Kidney epithelial cell (primary cell): Measurements from ENCODE around the gene SNED1. TPM values are rescaled to one million over a fixed set of nuclear protein-coding genes. Genes with fewer than 3 reads are reported as not detected.

Experiments used
- DNase-seq: peaks from one replicate; pipeline ENCODE4 v3.0.0-alpha.2; 2010; ENCODE audit warnings: low read depth
- H3K27me3 ChIP-seq: 2 replicates; pipeline ENCODE4 v1.6.0; 2011; ENCODE audit warnings: low read length; ENCODE audit not compliant: control insufficient read depth, insufficient read depth
- H3K36me3 ChIP-seq: 2 replicates; pipeline ENCODE4 v1.5.1; 2011; ENCODE audit warnings: low read length; ENCODE audit not compliant: control insufficient read depth, insufficient read depth
- H3K4me3 ChIP-seq: 2 replicates; pipeline ENCODE4 v1.5.1; 2011; ENCODE audit warnings: low read depth, mild to moderate bottlenecking, control low read depth, low read length
- CTCF ChIP-seq: IDR thresholded peaks from 2 replicates; pipeline ENCODE4 v1.5.1; 2011; ENCODE audit warnings: mild to moderate bottlenecking, moderate library complexity, low read length, control low read depth, inconsistent platforms; ENCODE audit not compliant: insufficient read depth, poor library complexity, severe bottlenecking
- total RNA-seq: library from RNA; depleted of rRNA; stranded (reverse); fragments of >200 nt; gene quantifications from 2 replicates; pipeline ENCODE4 v1.2.3, GENCODE V29; 2015

Gene SNED1
- total RNA-seq, 1 donor from 2014 or later: 2.2 TPM

GRCh38 chr2:241112592-241112991, 114.2 kb downstream of the SNED1 start:
- Histone ChIP-seq H3K36me3 (no peaks in the 10 kb centered on the region), H3K4me3 (no peak overlapping the region), H3K27me3 (no peaks in the 10 kb centered on the region)
- DNase-seq: no peak
- TF ChIP-seq CTCF: no peak

- DNase-seq: no peak
- Histone ChIP-seq H3K36me3 (no peaks in the 10 kb centered on the region), H3K27me3 (no peaks in the 10 kb centered on the region), H3K4me3 (no peak overlapping the region)
- no peak for TF ChIP-seq CTCF
These were observed 116.4 kb downstream of the SNED1 start for GRCh38 chr2:241114836-241115235.

- Histone ChIP-seq H3K36me3 (no peaks in the 10 kb centered on the region), H3K4me3 (no peak overlapping the region), H3K27me3 (no peaks in the 10 kb centered on the region)
- DNase-seq: no peak
- TF ChIP-seq CTCF: no peak
These were observed 116.9 kb downstream of the SNED1 start for GRCh38 chr2:241115361-241115760.

- no peak overlapping the region for H3K4me3 ChIP-seq
- no peaks in the 10 kb centered on the region for H3K27me3 ChIP-seq
- no peak for DNase-seq
- no peaks in the 10 kb centered on the region for H3K36me3 ChIP-seq
- TF ChIP-seq CTCF: no peak
These were observed 118.5 kb downstream of the SNED1 start for GRCh38 chr2:241116606-241117560.

GRCh38 chr2:241118737-241119505, 120.5 kb downstream of the SNED1 start:
- Histone ChIP-seq H3K4me3 (no peak overlapping the region), H3K36me3 (peaks cover 1% of the 10 kb centered on the region), H3K27me3 (no peaks in the 10 kb centered on the region)
- no peak for TF ChIP-seq CTCF
- no peak for DNase-seq
